ENCODE data around the gene GAB1. TPM values are rescaled to one million over a fixed set of nuclear protein-coding genes. Genes with fewer than 3 reads are reported as not detected.

Gene GAB1
- total RNA-seq, result 4.6 and 5.5 TPM in 2 replicates

GRCh38 chr4:143336781-143337599 is at the start of gene GAB1:
Gene GAB1, plus strand, starts transcription at chr4:143336876. Its CDS starts 313 bp downstream, at chr4:143337189.

GRCh38 chr4:143513314-143514168 is 176.9 kb downstream of the GAB1 start, which contains the start of gene SMARCA5:
Gene SMARCA5, plus strand, starts transcription at chr4:143513702. Its CDS starts 223 bp downstream, at chr4:143513925.

Other genes starting within 250 kb of the GAB1 start
- 17.3 and 17.6 TPM in 2 replicates for gene USP38, start 152.0 kb upstream of the GAB1 start, total RNA-seq
- gene SMARCA5, start 176.8 kb downstream of the GAB1 start, total RNA-seq, result 35.0 and 37.6 TPM in 2 replicates

Data from mammary microvascular endothelial cell (primary cell).